GM19025 (cell line): ENCODE results near the gene TRAP1.
A peak's percentile ranks its signal among the peaks of the same experiment; 100 is the strongest.

Experiments used
- ATAC-seq: cut with Tn5 transposase; IDR thresholded peaks from one replicate; pipeline ENCODE4 v1.9.1; 2021; ENCODE audit warnings: mild to moderate bottlenecking, low read depth, moderate library complexity; ENCODE audit not compliant: unreplicated experiment

TRAP1 gene

DNA sequence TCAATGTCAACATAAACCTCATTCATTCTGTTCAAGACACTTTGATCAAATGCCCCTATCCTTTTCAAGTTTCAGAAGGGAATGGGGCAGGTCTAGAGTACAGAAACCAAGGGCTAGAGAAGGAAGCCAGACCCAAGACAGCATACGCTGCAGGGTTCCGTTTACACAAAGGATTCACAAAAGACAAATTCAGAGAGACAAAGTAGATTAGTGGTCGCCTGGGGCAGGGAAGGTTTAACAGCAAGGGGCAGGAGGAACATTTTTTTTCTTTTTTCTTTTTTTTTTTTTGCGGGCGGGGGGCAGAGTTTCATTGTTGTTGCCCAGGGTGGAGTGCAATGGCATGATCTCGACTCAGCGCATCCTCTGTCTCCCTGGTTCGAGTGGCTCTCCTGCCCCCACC is 19.9 kb upstream of the TRAP1 start:
- no peak for ATAC-seq

DNA sequence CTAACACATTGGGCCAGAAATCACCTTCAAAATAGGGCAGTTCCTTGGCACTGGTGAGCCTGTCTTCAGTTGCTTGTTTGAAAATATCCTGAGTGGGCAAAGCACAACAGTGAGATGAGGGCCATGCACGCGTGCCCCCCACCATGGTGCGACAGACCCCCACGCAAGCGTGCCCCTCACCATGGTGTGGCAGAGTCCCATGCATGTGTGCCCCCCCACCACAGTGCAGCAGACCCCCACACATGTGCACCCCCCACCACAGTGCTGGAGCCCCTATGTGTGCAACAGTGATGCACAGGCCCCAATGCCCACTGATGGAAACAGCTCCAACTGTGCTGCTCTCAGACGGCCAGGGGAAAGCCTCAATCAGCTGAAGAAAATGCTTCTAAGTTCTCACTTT is 18.8 kb upstream of the TRAP1 start:
- no peak for ATAC-seq

DNA sequence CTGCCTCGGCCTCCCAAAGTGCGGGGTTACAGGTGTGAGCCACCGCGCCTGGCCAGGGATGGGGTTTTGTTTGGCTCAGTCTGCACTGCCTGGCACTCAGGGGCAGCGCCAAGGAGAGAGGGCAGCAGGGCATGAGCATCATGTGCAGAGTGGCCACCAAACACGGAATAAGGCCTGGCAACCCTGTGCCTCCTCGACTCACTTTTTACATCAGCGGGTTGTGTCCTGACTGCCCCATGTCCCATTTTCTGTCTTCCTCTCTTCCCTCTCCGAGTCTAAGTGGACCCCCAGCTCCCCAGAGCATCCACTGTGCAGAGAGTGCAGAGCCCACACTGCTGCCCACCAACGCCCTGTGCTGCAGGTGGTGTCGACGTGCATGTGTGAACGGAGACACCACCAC is 18.2 kb upstream of the TRAP1 start:
- ATAC-seq = no peak

DNA sequence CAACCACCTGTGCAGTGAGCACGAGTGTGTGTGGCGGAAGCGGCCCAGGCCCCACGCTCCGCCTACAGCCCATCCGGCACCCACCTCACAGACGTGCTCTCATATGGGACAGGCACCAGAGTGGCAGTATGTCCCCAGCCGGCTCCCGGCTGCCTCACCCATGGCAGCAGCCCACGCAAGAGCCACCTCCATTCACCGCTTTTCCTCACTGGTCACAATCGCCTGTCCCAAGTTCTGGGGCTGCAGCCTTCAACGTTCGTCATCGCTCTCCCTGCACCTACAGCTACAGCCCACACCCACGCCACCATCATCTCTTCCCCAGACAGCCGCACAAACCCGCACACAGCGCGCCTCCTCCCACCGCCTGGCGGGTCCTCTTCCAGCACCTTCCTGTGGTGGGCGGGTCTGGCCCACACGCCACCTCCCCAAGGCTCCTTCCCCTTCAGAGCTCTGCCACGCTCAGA is 17.5 kb upstream of the TRAP1 start:
- no peak for ATAC-seq

DNA sequence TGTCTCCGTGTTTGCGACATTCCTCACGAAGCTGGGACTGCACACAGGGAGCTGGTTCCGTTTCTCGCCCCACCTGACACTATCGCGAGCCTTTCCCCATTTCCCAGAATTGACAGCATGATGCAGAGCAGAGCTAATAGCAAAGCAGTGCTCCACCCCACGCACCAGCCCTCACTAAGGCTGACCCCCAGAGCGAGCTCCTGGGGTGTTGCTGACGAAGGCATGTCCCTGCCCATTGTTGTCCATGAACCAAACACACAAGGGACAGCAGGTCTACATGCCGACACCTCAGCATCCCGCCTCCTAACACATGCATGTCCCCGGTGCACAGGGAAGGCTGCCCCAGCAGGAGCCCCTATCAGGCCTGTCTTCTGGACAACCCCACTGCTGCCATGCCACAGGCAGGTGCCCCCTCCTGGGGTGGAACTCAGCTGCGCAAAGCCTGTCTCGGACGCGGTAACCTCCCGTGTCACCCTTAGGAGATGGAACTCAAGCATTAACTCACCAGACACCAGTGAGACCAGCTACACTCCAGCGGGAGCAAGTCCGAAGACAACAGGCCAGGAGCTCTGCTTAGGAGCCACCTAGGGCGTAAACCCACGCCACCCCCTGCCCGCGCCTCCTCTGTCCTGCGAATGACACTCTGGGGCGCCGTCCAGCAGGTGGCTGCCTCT is 16.9 kb upstream of the TRAP1 start:
- ATAC-seq = no peak

DNA sequence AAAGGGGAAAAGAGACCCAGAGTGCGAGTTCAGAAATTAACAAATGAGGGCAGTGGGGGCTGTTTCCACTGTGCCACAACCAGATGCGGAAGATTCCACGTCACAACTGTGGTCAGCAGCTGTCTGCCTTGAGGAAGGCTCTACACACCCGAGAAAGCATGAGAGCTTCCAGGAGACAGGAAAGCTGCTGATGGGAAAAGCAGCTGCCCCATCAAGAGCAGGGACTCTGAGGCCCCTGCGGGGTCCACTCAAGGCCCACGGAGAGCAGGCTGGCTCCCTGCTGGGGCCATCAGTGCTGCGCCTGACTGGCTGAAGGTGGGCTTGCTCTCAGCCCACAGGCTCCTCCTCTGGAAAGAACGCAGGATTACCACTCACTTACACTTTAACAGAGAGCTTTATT is 14.8 kb upstream of the TRAP1 start:
- ATAC-seq = no peak

DNA sequence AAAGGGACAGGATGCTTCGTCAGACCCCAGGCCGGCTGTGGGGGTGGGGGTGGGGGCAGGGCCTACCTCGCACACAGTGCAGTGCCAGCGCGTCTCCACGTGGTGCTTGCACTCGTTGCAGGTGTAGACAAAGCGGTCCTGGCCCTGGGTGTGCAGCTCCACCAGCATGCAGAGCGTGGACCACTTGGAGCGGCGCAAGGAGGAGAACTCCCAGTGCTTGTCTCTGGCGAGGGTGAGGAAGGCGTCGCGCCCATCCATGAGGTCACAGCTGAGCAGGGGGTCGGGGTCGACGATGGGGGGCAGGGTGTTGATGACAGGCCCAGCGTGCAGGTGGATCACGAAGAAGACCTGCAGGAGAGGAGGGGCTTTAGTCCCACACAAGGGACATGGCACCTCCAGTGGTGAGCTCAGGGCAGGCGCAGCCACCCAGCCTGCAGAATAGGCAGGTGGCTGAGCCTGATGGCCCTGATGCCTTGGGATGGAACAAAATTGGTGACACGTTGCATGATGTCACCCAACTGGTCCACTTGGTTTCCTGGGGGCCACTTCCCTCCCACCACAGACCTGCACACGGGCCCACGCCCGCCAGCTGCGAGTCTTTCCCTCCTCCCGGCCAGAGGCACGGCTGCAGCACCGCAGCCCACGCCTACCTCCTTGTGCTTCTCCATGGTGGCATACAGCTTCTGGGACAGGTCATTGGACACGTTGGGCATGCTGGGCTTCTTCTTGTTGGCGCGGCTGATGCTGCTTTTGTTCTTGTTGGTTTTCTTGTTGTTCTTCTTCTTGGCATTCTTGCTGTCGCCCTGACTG is 14.0 kb upstream of the TRAP1 start:
- no peak for ATAC-seq

DNA sequence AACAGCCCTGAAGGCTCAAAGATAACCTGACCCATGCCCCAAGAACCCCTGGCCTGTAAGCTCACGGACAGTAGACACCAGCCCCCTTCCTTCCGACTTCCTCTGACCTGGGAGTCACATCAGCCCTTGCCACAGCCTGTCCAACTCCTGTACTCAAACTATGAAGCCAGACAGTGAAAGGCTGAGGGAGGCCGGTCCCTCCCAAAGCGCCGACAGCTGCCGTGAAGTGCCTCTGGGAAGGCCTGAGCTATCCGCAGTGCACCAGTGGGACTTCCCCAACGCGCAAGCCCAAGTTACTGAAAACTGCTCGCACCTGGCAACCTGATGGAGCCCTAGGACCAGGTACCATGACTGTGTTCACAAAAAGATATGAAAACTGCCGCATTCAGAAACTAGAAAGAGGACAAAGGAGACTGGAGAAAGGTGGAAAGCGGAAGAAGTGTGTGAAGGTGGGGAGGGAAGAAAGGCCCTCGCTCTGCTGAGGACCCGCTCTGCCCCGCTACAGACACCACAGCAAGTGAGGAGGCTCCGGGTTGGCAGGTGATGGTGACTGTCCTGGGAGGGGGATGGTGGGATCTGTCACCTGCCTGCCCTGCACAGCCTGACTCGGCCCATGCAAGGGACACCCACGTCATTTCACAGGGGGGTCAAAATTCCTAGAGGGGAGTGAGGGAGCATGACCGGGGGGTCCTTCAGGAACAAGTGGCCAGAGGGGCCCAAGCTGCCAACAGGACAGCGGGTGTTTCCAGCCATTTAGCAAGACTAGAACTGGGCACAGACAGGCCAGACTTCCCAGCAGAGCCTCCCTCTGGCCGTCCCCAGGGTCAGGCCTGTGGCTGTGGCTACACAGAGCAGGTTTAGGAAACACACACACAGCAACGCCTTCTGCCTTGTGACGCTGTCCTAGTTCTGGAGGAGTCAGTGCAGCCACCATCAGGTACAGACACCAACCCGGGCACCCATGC is 13.1 kb upstream of the TRAP1 start:
- no peak for ATAC-seq

DNA sequence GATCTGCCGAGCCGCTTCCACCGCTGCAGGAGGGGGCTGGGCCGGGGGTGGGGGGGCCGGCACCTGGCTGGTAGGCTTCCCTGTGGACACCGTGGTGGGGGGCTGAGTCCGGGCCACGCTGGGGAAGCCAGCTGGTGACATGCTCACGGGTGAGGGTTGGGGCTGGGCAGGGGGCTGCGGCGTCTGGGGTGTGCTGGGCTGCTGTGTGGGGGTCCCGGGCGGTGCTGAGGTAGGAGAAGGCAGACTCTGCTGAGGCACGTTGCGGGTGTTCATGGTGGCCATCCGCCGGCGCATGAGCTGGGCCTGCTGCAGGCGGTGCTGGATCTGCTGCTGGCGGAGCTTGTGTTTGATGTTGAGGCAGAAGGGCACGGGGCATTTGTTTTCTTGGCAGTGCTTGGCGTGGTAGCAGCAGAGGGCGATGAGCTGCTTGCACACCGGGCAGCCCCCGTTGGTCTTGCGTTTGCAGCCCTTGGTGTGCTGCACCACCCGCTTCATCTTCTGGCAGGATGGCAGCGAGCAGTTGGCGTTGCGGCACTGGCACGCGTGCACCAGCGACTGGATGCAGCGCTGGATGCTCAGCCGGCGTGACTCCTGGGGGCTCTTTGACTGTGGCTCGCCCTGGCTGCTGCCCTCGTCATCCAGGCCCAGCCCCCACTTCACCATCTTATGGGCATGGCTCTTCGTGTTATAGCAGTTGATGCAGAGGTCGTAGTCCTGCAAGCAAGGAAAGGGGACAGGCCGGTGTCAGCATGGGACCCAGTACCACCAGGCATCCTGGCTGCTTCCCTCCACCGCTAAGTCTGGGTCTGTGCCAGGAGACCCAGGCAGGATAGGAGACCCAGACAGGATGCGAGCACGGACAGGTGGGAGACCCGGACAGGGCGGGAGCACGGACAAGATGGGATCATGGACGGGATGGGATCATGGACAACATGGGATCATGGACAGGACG is 12.1 kb upstream of the TRAP1 start:
- no peak for ATAC-seq

DNA sequence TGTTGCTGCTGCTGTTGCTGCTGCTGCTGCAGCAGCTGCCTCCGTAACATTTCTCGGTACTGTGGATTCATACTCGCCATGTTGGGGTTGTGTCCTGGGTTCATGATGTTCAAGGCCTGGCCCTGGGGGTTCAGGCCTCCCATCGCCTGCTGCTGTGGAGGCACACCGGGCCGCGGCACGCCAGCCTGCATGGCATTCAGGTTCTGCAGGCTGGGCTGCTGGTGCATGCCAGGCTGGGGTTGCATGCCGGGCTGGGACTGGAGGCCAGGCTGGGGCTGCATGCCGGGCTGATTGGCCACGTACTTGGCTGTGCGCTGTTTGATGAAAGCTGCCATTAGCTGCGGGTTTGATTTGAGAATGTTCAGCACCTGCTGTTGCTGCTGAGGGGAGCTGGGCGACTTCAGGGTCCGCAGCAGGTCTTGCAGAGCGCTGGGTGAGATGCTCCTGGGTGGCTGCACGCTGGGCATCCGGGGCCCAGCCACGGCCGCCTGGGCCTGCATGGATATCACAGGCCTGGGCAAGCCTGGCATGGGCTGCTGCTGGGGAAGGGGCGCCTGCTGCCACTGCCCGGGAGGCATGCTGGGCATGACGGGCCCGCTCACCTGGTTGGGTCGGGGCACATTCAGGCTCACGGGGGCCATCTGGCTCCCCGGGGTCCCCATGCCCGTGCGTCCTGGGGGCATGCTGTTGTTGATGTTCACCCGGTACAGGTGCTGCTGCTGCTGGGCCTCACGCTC is 11.3 kb upstream of the TRAP1 start:
- no peak for ATAC-seq

DNA sequence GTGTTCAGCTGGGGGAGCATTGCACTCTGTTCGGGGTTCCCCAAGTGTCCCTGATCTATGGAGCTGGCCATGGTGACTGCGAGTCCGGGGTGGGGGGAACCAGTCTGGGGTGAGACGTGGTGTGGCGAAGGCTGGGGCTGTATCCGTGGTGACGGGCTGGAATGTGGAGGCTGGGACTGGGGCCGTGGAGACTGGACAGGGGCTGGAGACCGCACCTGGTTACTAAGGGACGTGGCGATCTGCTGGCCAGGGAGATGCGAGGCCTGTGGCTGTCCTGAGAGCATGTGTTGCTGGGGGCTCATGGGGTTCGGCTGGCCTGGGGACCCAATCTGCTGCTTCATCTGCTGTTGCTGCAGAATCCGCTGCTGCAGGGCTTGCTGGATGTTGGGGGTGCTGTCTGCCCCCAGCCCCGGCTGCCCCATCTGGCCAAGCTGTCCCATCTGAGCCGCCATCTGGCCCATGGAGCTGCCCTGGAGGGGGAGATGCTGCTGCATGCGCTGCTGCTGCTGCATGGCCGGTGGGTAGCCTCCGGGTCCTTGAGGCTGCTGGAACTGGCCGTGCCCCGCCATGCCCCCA is 10.6 kb upstream of the TRAP1 start:
- ATAC-seq = no peak

DNA sequence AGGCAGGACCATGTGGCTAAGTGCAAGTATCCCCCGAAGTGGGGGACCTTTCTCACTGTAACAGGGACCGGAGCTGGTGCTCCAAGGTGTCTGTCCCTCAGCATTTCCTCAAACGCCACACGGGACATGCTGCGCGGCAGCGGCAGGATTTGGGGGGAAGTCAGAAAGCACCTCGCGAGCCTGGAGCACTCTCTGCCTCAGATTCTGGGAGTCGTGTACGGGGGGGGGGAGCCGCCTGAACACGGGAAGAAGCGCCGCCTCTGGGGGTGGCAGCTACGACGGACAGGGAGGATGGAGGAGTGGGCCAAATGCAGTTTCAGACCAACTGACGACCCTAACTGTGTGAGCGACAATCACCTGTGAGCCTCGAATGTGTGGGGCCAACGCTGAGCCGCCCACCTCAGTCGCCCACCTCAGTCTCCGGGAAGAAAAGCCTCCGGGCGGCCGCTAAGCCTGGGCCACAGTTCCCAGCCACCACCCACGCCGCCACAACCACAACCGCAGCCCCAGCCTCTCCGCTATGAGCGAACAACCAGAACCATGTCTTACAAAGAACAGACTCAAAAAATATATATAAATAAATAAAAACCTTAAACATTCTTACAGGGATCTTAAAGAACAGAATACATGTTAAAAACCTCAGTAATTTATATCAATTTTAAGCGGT is 8.8 kb upstream of the TRAP1 start:
- no peak for ATAC-seq

DNA sequence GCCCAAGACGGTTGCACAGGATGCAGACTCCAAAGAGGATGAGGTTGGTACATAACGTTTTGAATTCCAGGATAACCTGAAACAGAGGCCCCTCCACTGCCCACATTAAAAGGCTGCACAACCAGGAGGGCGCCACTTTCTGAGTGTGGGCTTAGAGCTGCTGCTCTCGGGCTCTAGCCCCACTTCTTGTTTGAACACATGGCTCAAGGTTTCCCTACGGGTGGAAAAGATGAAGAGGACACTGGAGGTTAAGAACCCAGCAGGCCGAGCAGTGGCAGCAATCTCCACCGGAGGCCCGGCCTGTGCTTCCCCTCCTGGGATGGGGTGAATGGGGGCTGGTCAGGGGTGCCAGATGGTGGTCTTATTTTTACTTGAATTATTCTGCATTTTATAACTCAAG is 8.0 kb upstream of the TRAP1 start:
- no peak for ATAC-seq

DNA sequence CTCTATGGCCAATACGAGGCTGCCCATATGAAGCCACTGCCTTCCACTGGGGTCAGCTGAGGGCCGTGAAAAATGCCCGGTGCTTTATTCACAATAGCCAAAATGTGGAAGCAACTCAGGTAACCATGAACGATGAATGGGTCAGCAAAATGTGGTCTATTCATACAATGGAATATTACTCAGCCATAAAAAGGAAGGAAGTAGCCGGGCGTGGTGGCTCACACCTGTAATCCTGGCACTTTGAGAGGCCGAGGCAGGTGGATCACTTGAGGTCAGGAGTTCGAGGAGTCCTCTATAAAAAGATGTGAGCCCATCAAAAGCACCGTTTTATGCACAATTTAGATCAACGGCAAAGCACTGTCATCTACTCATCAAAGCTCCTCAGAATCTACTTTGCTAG is 5.2 kb upstream of the TRAP1 start:
- ATAC-seq = no peak

DNA sequence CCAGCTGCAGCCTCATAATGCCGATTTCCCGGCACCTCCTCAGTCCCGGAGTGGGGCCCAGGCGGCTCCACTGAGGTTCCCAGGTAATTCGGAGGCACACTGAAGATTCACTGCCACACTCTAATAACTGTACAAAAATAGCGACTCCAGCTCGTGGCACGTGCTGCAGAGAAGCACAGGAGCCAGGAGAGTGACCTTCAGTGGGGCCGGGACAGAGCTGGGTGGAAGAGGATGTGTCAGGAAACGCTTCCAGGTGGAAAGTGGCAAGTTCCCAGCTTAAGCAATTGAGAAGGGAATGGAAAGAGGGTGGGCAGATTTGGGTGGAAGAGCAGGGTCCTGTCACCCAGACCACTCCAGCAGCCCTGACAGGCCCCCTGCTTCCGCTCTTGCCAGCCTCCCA is 3.1 kb upstream of the TRAP1 start:
- ATAC-seq = no peak

DNA sequence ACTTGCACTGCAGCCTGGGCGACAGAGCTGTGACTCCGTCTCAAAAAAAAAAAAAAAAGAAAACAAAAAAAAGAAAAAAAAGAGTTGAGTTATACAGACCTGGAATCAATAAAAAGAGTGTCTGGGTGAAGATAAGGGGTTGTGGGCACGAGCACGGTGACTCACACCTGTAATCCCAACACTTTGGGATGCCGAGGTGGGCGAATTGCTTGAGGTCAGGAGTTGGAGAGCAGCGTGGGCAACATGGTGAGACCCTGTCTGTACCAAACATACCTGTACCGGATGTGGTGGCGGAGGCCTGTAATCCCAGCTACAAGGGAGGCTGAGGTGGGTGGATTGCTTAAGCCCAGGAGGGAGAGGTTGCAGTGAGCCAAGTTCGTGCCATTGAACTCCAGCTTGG is 1.3 kb upstream of the TRAP1 start:
- no peak for ATAC-seq

DNA sequence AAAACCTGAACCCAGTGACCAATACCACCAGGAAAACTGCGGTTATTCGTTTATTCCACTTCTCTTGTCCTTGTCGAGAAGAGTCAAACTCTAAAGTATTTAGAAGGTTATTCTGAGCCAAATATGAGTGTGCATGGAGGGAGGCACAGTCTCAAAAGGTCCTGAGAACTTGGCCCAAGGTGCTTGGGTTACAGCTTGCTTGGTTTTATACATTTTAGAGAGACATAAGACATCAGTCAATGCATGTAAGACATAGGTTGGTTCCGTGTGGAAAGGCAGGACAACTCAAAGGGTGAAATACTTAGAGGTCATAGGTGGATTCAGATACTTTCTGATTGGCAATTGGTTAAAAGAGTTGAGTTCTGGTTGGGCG is 681 bp upstream of the TRAP1 start:
- ATAC-seq = no peak

DNA sequence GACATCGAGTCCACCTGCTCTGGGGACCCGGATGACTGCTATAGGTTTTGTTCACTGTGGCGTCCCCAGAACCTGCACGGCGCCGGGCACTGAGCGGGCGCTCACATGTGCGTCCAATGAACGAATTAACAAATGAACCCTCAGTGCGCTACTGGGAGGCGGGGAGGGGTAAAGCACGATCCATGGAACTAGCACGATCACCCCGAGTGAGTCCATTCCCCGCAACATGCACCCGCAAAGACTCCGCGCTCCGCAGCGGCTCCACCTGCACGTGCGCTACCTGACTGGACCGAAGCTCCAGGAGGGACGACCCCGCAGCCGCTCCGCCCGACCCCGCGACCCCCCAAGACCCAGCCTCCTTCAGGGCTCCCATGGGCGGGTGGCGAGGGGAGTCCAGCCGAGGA is 491 bp downstream of the TRAP1 start:
- ATAC-seq = peak; percentile 12
